GM23338 (cell line): Measurements from ENCODE around the gene TGOLN2.

ENCODE experiments used
- EZH2 ChIP-seq: fragments of 200-600 bp; sonication (generic); IDR thresholded peaks from one replicate; pipeline ENCODE4 v1.8.0; 2017; ENCODE audit warnings: antibody characterized with exemption, mild to moderate bottlenecking, low read depth; ENCODE audit not compliant: unreplicated experiment
- TF ChIP-seq, protein P1 (sequence below), 2 experiments: fragments of 200-600 bp in 1 of 2; sonication (generic) in 1 of 2; conservative IDR thresholded peaks; 2 replicates each; pipeline versions ENCODE4 v1.5.1 to v1.6.1; 2016 to 2017; ENCODE audit warnings: antibody characterized with exemption in 2 of 2, low read depth in 2 of 2, mild to moderate bottlenecking in 2 of 2, moderate library complexity in 1 of 2

GRCh38 chr2:85309699-85310321 lies 18.0 kb downstream of the TGOLN2 start:
- TF ChIP-seq, protein P1, sequence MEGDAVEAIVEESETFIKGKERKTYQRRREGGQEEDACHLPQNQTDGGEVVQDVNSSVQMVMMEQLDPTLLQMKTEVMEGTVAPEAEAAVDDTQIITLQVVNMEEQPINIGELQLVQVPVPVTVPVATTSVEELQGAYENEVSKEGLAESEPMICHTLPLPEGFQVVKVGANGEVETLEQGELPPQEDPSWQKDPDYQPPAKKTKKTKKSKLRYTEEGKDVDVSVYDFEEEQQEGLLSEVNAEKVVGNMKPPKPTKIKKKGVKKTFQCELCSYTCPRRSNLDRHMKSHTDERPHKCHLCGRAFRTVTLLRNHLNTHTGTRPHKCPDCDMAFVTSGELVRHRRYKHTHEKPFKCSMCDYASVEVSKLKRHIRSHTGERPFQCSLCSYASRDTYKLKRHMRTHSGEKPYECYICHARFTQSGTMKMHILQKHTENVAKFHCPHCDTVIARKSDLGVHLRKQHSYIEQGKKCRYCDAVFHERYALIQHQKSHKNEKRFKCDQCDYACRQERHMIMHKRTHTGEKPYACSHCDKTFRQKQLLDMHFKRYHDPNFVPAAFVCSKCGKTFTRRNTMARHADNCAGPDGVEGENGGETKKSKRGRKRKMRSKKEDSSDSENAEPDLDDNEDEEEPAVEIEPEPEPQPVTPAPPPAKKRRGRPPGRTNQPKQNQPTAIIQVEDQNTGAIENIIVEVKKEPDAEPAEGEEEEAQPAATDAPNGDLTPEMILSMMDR (conservative IDR thresholded peaks at IDR 0.05; ENCODE audit: low read depth in 2 of 2) = no peak
- TF ChIP-seq EZH2 = no peak
